GM12873 (cell line): ENCODE measurements around the gene TECPR2.

Source experiments
- TF ChIP-seq, protein P1 (sequence below): IDR thresholded peaks from 2 replicates; pipeline ENCODE4 v1.5.1; 2012; ENCODE audit warnings: low read depth, mild to moderate bottlenecking, moderate library complexity, low read length, control low read depth; ENCODE audit not compliant: insufficient read depth; ENCODE audit errors: missing control alignments

TECPR2 gene

GRCh38 chr14:102403028-102403427 is 40.3 kb downstream of the TECPR2 start:
- TF ChIP-seq, protein P1, sequence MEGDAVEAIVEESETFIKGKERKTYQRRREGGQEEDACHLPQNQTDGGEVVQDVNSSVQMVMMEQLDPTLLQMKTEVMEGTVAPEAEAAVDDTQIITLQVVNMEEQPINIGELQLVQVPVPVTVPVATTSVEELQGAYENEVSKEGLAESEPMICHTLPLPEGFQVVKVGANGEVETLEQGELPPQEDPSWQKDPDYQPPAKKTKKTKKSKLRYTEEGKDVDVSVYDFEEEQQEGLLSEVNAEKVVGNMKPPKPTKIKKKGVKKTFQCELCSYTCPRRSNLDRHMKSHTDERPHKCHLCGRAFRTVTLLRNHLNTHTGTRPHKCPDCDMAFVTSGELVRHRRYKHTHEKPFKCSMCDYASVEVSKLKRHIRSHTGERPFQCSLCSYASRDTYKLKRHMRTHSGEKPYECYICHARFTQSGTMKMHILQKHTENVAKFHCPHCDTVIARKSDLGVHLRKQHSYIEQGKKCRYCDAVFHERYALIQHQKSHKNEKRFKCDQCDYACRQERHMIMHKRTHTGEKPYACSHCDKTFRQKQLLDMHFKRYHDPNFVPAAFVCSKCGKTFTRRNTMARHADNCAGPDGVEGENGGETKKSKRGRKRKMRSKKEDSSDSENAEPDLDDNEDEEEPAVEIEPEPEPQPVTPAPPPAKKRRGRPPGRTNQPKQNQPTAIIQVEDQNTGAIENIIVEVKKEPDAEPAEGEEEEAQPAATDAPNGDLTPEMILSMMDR: no peak

DNA sequence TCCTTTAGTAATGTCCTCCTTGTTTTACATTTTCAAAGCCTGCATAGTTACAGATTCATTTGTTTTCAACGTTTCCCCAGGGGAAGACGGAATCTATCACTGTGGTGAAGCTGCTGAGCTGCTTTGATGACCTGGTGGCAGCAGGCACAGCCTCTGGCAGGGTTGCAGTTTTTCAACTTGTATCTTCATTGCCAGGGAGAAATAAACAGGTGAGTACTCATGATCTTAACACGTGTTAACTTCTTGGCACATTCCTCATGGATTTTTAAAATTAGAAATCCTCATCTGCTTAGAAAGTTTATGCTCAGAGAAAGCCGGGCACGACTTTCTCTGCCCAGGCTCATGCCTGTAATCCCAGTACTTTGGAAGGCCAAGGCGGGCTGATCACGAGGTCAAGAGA is 44.5 kb downstream of the TECPR2 start:
- TF ChIP-seq, protein P1: no peak

- TF ChIP-seq, protein P1: no peak
Measured at GRCh38 chr14:102408724-102409123, 46.0 kb downstream of the TECPR2 start.

- TF ChIP-seq, protein P1: no peak
Measured at GRCh38 chr14:102415671-102416070, 52.9 kb downstream of the TECPR2 start.

GRCh38 chr14:102417001-102417431 is 54.3 kb downstream of the TECPR2 start:
- TF ChIP-seq, protein P1: no peak

DNA sequence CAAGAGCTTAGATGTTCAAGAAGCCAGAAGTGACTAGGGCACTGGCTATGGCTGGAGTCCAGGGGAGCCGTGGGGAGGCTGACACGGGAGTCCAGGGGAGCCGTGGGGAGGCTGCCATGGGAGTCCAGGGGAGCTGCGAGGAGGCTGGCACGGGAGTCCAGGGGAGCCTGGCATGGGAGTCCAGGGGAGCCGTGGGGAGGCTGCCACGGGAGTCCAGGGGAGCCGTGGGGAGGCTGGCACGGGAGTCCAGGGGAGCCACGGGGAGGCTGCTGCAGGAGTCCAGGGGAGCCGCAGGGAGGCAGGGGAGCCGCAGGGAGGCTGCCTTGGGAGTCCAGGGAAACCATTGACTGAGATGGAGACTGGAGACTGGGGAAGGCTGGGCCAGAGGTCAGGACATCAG is 54.9 kb downstream of the TECPR2 start:
- TF ChIP-seq, protein P1: no peak

- TF ChIP-seq, protein P1: no peak
Measured at GRCh38 chr14:102418169-102418852, 55.6 kb downstream of the TECPR2 start.
